OCI-LY3 (cell line): Measurements from ENCODE around the gene NXPH4.

Experiments
- EZH2phosphoT487 ChIP-seq: fragments of 200-600 bp; shearing (Covaris generic); IDR thresholded peaks from 2 replicates; pipeline ENCODE4 v1.6.1; 2018; ENCODE audit warnings: antibody characterized with exemption, mixed run types, low read depth
- TF ChIP-seq, protein P1 (sequence below): fragments of 200-600, 300-600 bp; sonication (generic); IDR thresholded peaks from 2 replicates; pipeline ENCODE4 v1.5.1; 2014; ENCODE audit warnings: antibody characterized with exemption, low read length, low read depth

DNA sequence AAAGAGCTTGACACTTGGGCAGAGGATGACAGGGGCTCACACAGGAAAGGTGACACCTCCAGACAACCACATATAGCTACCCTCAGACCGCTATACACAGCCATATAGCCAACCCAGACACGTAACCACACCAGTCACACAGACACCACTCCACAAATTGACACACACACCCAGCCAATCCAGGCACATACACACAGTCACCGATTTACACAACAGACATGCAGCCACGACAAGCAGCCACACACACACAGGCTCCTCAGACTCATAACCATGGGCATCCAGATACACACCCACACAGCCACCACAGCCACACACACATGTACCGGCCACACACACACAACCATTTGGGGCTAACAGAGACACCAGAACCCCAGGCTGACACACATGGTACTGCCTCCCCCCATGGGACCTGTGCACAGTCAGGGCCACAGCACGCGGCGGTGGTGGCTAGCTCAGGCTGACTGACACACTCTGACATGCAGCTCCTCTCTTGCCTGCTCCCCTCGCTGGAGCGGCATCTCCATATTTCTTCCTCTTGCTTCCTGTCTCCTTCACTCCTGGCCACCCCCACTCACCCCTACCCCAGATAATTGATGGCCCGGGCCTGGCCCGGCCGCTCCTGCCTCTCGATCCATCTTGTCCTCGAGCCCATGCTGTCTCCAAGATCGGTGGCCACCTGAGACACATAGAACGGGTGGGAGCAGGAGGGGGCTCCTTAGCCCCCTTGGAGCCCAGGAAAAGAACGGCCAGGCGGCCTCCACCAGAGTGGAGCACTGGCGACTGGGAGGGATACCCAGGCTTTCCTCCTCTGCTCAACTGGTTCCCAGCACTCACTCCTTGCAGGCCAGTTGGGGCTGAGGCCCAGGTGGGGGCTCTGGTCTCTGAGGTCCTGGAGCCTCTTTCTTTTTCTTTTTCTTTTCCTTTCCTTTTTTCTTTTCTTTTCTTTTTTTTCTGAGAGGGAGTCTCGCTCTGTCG lies 6.9 kb downstream of the NXPH4 start:
- TF ChIP-seq, protein P1, sequence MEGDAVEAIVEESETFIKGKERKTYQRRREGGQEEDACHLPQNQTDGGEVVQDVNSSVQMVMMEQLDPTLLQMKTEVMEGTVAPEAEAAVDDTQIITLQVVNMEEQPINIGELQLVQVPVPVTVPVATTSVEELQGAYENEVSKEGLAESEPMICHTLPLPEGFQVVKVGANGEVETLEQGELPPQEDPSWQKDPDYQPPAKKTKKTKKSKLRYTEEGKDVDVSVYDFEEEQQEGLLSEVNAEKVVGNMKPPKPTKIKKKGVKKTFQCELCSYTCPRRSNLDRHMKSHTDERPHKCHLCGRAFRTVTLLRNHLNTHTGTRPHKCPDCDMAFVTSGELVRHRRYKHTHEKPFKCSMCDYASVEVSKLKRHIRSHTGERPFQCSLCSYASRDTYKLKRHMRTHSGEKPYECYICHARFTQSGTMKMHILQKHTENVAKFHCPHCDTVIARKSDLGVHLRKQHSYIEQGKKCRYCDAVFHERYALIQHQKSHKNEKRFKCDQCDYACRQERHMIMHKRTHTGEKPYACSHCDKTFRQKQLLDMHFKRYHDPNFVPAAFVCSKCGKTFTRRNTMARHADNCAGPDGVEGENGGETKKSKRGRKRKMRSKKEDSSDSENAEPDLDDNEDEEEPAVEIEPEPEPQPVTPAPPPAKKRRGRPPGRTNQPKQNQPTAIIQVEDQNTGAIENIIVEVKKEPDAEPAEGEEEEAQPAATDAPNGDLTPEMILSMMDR: no peak
- TF ChIP-seq EZH2phosphoT487: no peak
